RWPE1 (cell line): ENCODE data around the gene PIK3C2G.

Experiments used
- CTCF ChIA-PET: fragments of 350-600 bp; sonication (Branson Sonifier 250); formaldehyde crosslinking; extraction: SDS; loops from one replicate; lab custom pipeline; 2021; lab: Yijun Ruan, JAX
- POLR2A ChIA-PET: fragments of 400-600 bp; formaldehyde crosslinking; extraction: SDS; loops from one replicate; lab custom pipeline; 2020; ENCODE audit warnings: antibody characterized with exemption; ENCODE audit not compliant: low non-redundant PET; lab: Yijun Ruan, JAX
- DNase-seq: peaks from one replicate; pipeline ENCODE4 v3.0.0; 2012; ENCODE audit warnings: low spot score
- H3K27ac ChIP-seq: fragments of 450-650 bp; 2 replicates; pipeline ENCODE4 v1.5.1; 2017
- TF ChIP-seq, protein P1 (sequence below): fragments of 450-650 bp; conservative IDR thresholded peaks from 2 replicates; pipeline ENCODE4 v1.5.1; 2017; ENCODE audit warnings: low read depth, mild to moderate bottlenecking

Gene PIK3C2G

DNA sequence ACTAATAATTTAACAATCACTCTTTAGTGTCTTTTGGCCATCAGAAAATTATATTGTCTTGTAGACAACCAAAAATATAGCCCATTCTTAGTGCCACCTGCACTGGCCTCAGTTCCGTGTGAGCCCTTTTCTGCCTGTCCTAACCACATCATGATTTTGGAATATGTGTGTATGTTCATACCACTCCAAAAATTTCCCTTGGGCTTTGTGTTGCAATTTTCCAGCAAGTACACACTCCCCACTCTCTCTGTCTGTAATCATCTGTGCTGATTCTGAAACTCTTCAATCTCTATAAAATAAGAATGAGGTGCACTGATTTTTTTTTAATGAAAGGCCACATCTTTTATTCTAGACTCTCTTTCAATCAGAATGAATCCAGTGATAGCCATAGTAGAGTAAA lies 196.0 kb downstream of the PIK3C2G start:
- no peak for DNase-seq
- ChIA-PET POLR2A (no interaction called here), CTCF (no interaction called here)
- H3K27ac ChIP-seq, result no peak overlapping the region
- TF ChIP-seq, protein P1, sequence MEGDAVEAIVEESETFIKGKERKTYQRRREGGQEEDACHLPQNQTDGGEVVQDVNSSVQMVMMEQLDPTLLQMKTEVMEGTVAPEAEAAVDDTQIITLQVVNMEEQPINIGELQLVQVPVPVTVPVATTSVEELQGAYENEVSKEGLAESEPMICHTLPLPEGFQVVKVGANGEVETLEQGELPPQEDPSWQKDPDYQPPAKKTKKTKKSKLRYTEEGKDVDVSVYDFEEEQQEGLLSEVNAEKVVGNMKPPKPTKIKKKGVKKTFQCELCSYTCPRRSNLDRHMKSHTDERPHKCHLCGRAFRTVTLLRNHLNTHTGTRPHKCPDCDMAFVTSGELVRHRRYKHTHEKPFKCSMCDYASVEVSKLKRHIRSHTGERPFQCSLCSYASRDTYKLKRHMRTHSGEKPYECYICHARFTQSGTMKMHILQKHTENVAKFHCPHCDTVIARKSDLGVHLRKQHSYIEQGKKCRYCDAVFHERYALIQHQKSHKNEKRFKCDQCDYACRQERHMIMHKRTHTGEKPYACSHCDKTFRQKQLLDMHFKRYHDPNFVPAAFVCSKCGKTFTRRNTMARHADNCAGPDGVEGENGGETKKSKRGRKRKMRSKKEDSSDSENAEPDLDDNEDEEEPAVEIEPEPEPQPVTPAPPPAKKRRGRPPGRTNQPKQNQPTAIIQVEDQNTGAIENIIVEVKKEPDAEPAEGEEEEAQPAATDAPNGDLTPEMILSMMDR, result no peak

DNA sequence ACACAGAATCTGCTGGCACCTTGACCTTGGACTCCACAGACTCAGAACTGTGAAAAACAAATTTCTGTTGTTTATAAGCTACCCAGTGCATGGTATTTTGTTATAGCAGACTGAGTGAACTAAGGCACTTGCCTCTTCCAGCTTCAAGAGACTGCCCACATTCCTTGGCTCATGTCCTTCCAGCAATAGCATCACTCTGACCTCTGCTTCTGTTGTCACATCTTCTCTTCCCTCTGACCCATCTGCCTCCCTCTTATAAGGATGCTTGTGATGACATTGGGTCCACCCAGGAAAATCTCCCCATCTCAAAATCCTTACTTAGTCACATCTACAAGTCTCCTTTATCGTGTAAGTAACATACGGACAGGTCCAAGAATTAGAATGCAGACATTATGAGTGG lies 200.4 kb downstream of the PIK3C2G start:
- TF ChIP-seq, protein P1, result no peak
- CTCF ChIA-PET, result interaction anchor here (0.6 kb wide), 1 partner anchor 177 kb away, joined by 5 read pairs; no protein-coding TSS in a partner anchor
- POLR2A ChIA-PET, result no interaction called here
- no peak for DNase-seq
- no peak overlapping the region for H3K27ac ChIP-seq

GRCh38 chr12:18462442-18462841 lies 201.1 kb downstream of the PIK3C2G start:
- DNase-seq, result no peak
- CTCF ChIA-PET, result no interaction called here
- TF ChIP-seq, protein P1, result no peak
- POLR2A ChIA-PET, result no interaction called here
- no peak overlapping the region for H3K27ac ChIP-seq

DNA sequence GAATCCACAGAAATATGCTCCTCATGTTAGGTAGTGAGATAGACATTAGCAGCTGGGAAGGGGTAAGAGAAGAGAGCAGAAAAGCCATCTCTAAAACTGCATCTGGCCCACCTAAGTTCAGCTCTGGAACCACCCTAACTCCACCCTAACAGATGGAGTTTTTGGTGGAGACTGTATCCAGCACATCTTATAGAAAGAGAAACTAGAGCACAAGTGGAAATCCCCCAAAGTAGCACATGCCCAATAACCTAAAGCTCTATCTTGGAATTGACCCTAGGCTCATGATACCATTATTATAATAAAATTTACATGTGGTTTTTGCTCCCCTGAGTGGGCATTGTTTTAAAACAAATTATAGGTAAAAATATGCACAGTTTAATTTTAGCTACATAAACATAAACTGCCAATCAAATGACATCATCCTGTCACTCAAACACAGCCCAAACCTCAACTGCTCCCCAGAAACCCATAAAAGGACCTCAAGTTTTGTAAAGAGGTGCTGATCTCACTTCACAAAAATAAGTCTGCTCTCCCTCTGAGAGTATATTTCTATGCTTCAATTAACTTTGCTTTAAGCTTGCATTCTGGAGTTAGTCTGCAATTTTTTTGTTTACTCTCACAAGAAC lies 206.4 kb downstream of the PIK3C2G start:
- TF ChIP-seq, protein P1, result no peak
- DNase-seq, result no peak
- POLR2A ChIA-PET, result no interaction called here
- no peak overlapping the region for H3K27ac ChIP-seq
- CTCF ChIA-PET, result no interaction called here

DNA sequence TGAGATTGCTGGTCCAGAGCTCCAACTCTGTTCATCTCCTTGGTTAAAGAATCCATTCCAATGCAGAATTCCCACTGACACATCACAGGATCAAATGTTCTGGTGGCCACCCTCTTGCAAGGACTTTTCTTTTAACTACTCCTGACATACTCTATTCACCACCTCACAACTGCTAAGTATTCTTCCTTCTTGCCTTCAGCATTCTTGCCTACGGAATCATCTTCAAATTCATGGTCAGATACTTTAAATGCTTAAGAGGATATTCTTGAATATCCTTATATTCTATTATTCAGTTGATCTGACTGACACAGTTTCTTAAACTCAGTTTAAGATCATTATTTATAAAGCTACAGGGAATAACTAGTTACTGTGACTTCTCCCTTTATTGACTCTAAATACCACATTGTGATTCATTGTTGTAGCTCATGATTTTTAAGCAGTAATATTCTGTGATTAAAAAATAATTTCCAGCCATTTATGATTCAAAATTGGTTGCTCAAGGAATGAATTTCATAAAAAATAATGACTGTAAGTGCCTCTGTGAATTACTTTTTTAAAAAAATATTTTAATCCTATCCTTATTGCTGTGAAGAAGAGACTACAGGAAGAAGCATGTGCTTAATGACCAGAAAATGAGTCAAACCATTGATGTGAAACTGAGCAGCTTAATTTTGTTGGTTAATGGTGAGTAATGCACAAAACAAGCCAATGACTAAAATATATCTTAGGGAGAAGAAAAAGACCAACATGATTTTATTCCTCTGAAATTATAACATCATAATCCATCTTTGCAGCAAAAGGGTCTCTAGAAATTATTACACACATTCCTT lies 207.1 kb downstream of the PIK3C2G start:
- no peak overlapping the region for H3K27ac ChIP-seq
- peak; percentile 2 for DNase-seq
- ChIA-PET CTCF (no interaction called here), POLR2A (no interaction called here)
- TF ChIP-seq, protein P1, result no peak

DNA sequence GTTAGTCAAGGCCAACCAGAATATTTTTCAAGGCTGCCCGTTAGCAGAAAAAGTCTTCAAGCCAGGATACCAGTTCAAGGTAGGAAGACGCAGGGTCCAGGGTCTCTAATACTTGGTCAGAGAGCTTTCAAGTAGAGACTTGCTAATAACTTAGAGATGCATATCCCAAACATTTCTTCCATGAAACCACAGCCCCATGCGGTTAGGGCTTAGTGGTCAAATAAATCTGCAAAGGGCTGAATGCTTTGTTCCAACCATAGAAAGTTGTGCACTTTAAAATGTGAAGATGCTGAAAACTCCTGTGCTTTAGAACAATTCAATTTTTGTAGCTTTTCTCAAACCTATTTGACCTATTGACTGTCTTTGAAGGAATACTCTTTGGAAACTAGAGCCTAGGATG lies 208.9 kb downstream of the PIK3C2G start:
- POLR2A ChIA-PET, result no interaction called here
- TF ChIP-seq, protein P1, result no peak
- CTCF ChIA-PET, result interaction anchor here (0.7 kb wide), 1 partner anchor 570 kb away, joined by 4 read pairs; no protein-coding TSS in a partner anchor

More for the DNA sequence above, 208.9 kb downstream of the PIK3C2G start:
- no peak overlapping the region for H3K27ac ChIP-seq
- no peak for DNase-seq
